A549 (cell line): ENCODE data around the gene CDH4.

Source experiments
- BHLHE40 ChIP-seq: IDR thresholded peaks from 2 replicates; pipeline ENCODE4 v1.6.1; 2012; ENCODE audit warnings: low read depth, low read length, inconsistent platforms
- CTCF ChIP-seq: fragments of >200 bp; sonication (Bioruptor Twin); formaldehyde crosslinking; IDR thresholded peaks from 3 replicates; pipeline ENCODE4 v1.5.1; 2016
- EP300 ChIP-seq, 2 experiments: fragments of >200 bp; sonication (Bioruptor Twin); formaldehyde crosslinking; IDR thresholded peaks; 2 replicates in 1 of 2; 3 replicates in 1 of 2; pipeline ENCODE4 v1.6.1; 2016 to 2017
- NFE2L2 ChIP-seq: fragments of 150-350 bp; conservative IDR thresholded peaks from 2 replicates; pipeline ENCODE4 v1.6.1; 2014; ENCODE audit warnings: low read length
- TP53 ChIP-seq: fragments of 250-450 bp; sonication (Bioruptor Pico); IDR thresholded peaks from 2 replicates; pipeline ENCODE4 v1.5.0; 2021; ENCODE audit warnings: mild to moderate bottlenecking, moderate library complexity

GRCh38 chr20:61760321-61760720 is 508.3 kb downstream of the CDH4 start:
- TF ChIP-seq TP53 (no peak), BHLHE40 (no peak), EP300 (IDR thresholded peaks at IDR 0.05) (no peak), NFE2L2 (no peak), CTCF (no peak)
